Stimulated activated CD8-positive, alpha-beta memory T cell treated with anti-CD3 and anti-CD28 coated beads, Interleukin-4, amount 100 ng/mL, for 4 hours (primary cell): ENCODE measurements around the gene FXYD5.

Experiments used
- DNase-seq, 2 donors: peaks; one replicate each; pipeline ENCODE4 v3.0.0-alpha.2; 2020; ENCODE audit warnings: low read depth in 2 of 2, low spot score in 1 of 2

FXYD5 gene, protein sequence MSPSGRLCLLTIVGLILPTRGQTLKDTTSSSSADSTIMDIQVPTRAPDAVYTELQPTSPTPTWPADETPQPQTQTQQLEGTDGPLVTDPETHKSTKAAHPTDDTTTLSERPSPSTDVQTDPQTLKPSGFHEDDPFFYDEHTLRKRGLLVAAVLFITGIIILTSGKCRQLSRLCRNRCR

DNA sequence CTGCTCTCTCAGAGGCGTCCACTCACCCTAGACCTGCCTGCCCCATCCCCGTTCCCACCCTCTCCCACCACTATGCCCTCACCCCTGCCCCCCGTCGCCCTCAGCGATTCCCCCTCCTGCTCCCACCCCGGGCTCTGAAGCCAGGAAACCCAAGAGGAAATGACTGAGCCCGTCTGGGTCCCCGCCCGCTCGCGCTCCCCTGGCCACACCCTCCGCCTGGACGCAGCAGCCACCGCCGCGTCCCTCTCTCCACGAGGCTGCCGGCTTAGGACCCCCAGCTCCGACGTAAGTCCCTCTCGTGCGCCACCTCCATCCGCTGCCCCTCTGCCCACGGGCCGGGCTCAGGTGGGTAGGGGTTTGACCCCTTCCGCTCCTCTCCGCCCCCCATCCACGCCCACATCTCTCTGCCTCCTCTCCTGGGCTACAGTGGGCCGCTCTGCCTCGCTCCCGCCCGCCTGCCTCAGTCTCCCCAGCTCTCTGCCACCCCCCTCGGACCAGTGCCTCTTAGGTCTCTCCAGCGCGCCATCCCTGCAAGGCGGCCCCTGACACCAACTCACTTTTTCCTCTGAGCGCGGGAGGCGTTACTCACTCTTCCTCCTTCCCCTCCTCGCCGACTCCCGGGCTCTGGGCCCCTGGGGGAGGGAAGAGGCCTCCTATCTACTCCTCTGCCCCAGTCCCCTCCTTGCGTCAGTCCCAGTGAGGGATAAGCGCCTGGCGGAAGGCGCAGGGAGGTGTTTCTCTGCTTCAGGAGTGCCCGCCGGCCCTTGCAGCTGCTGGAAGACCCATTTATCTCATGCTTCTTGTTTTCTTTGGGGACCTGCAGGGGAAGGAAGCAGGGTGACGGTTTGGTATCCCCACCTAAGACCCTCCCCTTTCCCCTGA, at the start of gene FXYD5:
TSS of gene FXYD5 (plus strand) at position 211 of the 882 bp plus-strand sequence. CDS start 816 bp downstream, outside the sequence.
- peak; percentile 63 to 74 for DNase-seq

DNA sequence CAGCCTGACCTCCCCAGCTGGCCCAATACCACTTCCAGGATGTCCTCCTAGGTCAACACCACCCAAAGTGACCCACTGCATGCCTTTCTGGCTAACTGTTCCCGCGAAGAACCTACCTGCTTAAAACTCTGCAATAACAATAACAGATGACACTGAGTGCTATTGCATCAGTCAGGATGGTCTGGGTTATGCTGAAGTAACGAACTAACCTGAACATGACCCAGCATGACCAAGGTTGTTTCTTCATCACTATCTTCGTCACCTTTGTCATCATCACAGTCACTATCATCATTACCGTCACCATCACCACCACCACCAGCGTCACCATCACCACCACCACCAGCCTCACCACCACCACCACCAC, 49.5 kb upstream of the FXYD5 start:
- no peak for DNase-seq

GRCh38 chr19:35105411-35106290, 48.9 kb upstream of the FXYD5 start:
- no peak for DNase-seq

DNA sequence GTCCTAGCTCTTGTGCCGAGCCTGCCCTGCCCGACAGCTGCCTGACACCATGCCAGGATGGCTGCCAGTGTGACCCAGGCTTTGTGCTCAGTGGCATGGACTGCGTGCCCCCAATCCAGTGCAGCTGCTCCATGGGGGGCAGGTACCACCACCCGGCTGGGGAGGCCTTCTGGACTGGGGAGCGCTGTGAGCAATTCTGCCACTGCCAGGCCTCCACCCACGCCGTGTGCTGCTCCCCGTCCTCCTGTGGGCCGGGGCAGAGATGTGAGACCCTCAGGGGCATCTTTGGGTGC, 48.3 kb upstream of the FXYD5 start:
- DNase-seq: no peak

- no peak for DNase-seq
Observed at GRCh38 chr19:35106898-35107541, 47.5 kb upstream of the FXYD5 start.

- no peak for DNase-seq
Observed at GRCh38 chr19:35107545-35107944, 47.0 kb upstream of the FXYD5 start.

DNA sequence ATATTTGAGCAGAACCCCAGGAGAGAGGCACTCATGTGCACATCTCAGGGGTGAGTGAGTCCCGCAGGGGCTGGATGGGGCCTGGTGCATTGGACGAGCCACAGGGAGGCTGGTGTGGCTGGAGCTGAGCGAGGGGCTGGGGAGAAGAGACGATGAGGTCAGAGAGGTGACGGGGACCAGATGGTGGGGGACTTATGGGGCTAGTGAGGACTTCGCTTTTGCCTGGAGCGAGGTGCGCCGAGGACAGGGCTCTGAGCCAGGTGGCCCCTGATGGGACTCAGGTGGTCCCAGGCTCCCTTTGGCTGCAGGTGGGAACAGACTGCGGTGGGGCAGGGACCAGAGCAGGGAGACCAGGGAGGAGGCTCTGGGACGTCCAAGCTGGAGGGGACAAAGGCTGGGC, 45.8 kb upstream of the FXYD5 start:
- no peak for DNase-seq

DNA sequence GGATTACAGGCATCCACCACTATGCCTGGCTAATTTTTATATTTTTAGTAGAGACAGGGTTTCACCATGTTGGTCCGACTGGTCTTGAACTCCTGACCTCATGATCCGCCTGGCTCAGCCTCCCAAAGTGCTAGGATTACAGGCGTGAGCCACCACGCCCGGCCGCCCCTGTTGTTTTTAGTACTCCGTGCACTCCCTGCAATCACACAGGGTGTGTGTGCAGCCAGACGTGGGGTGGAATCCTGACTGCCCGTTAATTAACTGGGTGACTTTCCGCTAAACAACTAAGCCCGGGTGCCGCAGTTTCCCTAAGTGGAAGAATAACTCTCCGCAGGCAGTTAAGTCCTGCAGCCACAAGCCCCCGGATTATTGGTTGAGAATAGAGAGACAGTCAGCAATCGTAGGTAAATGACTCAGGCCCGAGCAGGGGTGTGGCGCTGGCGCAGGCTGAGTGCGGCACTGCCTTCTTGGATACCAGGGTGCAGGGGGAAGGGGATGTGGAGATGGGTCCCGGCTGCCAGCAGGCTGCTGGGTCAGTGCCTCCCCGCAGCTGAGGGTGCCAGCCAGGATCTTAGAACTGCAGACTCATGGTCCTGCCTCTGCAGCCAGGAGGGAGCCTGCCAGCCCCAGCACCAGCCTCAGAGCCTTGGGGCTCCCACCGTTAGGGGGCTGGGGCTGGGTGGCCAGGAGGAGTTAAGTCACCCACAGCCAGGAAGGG, 45.0 kb upstream of the FXYD5 start:
- no peak for DNase-seq

GRCh38 chr19:35110974-35111373, 43.6 kb upstream of the FXYD5 start:
- no peak for DNase-seq

DNA sequence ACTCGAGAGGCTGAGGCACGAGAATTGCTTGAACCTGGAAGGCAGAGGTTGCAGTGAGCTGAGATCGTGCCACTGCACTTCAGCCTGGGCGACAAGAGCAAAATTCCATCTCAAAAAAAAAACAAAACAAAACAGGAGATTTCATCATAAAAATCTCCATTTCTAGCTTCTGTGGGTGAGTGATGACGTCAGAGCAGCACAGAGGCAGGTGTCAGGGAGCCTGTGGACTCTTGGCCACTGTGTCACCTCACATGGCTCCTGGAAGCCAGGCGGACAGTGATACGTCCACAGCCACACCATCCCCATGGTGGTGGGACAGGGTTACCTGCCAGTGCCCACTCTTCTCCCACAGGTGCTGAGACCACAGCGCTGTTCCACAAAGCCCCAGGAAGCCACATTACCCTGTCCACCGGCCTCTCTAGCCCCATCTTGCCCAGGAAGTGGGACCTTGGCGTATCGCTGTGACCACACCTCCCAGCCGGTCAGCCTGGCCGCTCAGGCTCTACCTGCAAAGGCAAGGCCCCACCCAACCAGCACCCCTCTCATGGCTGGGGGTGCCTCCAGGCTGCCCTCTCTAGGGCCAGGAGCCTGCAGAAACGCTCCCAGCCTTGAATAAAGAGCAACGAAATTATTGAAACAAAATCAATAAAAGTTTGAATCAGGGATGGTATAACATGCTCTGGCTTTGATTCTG, 41.4 kb upstream of the FXYD5 start:
- no peak for DNase-seq

DNA sequence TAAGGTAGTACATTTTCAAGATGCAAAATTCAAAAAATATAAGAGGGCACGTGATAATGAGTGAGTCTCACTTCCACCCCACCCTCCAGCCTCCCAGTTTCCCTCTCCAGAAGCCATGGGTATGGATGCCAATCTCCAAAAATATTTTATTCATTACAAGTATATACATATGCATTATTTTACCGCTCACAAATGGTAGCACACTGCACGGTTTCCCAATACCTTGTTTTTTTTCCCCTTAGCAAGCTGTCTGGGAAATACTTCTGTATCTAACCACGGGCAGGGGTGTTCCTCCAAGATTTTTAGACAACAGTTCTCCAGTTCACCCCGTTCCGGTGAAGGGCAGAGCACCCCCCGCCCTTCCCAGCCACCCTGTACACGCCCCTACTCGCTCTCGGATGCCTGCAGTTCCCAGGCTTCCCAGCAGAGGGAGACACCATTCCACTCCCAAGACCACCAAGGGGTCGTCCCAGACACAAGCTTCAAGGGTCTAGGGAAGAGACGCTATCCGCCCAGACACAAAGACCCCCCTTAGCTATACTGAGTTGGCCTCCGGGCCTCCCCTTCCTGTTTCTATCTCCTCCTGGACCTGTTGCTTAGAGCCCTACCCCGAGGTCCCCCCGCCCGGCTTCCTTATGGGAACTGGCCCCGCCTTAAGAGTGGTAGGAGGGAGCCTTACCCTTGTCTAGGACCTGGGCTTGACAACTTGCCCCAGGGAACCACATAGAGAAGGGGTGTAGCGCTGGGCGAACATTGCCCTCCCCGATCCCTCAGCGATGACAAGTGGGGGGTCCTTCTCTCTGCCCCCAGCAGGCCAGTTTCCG, 40.0 kb upstream of the FXYD5 start:
- peak; percentile 35 to 48 for DNase-seq

GRCh38 chr19:35115177-35115951, 39.2 kb upstream of the FXYD5 start, which contains the start of gene FXYD3:
TSS of gene FXYD3 (plus strand) at chr19:35115823. CDS start at chr19:35119377, 3,554 bp downstream.
- no peak for DNase-seq

GRCh38 chr19:35116072-35116801, 38.3 kb upstream of the FXYD5 start:
- no peak for DNase-seq

DNA sequence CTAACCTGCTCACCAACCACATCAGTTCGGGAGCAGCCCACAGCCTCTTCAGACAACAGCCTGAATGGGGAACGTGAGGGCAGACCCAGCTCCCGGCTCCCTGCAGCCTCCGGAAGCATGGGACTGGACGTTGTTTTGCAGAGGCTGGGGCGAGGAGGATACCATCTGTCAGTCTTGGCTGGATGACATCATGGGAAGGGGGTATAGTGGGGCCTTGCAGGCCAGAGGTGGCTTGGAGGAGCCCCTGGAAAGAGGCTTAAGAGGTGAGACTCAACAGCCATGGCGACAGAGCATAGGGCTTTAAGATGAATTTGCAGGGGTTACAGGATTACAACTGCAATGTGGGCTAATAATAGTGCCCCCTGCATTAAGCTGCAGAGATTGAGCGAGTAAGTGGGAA, 37.4 kb upstream of the FXYD5 start:
- no peak for DNase-seq

DNA sequence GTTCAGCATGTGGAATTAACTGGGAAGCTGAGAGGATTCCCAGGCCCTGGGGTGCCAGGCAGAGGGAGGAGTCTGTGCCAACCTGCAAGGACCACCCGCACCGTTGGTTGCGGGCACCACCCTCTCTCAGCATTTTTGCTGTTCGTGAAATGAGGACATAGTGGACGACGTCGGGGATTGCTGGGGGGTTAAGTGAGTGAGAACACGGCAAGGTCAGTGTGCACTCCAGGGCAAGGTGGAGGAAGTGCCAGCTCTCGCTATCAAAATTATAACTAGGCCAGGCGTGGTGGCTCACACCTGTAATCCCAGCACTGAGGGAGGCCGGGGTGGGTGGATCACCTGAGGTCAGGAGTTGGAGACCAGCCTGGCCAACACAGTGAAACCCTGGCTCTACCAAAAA, 36.7 kb upstream of the FXYD5 start:
- DNase-seq: no peak

GRCh38 chr19:35118268-35119020, 36.1 kb upstream of the FXYD5 start:
- DNase-seq: no peak

- DNase-seq: no peak
Observed at GRCh38 chr19:35119091-35119490, 35.4 kb upstream of the FXYD5 start.
